Lower leg skin (tissue), 3 donors: ENCODE results near the gene PHYHD1.

Experiments used
- CTCF ChIP-seq, 3 donors: fragments of 450-650 bp; IDR thresholded peaks; one replicate each; pipeline ENCODE4 v1.5.1; 2016; ENCODE audit warnings: antibody characterized with exemption in 3 of 3, mild to moderate bottlenecking in 3 of 3, moderate library complexity in 2 of 3
- POLR2A ChIP-seq, 2 donors: fragments of 450-650 bp; IDR thresholded peaks; one replicate each; pipeline ENCODE4 v1.6.1; 2016 to 2017; ENCODE audit warnings: antibody characterized with exemption in 2 of 2, mild to moderate bottlenecking in 1 of 2, moderate library complexity in 1 of 2

GRCh38 chr9:128885376-128885775 is 35.4 kb upstream of the PHYHD1 start:
- TF ChIP-seq CTCF (IDR thresholded peaks at IDR 0.05) (no peak), POLR2A (IDR thresholded peaks at IDR 0.05) (no peak)
